MM.1S (cell line): ENCODE measurements around the gene DHRS2.

Experiments used
- DNase-seq: peaks from one replicate; pipeline ENCODE4 v3.0.0-alpha.2; 2015
- H2AFZ ChIP-seq: fragments of 300-600 bp; sonication (generic); 2 replicates; pipeline ENCODE4 v1.6.0; 2016; ENCODE audit warnings: antibody characterized with exemption, low read length
- H3F3A ChIP-seq: fragments of 300-600 bp; sonication (generic); 2 replicates; pipeline ENCODE4 v1.6.1; 2016; ENCODE audit warnings: mild to moderate bottlenecking, antibody characterized with exemption, low read length, moderate library complexity, mixed read lengths; ENCODE audit not compliant: insufficient read depth
- H3K27ac ChIP-seq: fragments of 300-600 bp; sonication (generic); 2 replicates; pipeline ENCODE4 v1.5.1; 2016; ENCODE audit warnings: mild to moderate bottlenecking, low read length
- H3K27me3 ChIP-seq: fragments of 300-600 bp; sonication (generic); replicated peaks from 2 replicates; pipeline ENCODE4 v1.6.0; 2016; ENCODE audit warnings: low read length; ENCODE audit not compliant: insufficient read depth
- H3K36me3 ChIP-seq: fragments of 300-600 bp; sonication (generic); replicated peaks from 2 replicates; pipeline ENCODE4 v1.6.1; 2016; ENCODE audit warnings: mild to moderate bottlenecking, low read length, mixed read lengths; ENCODE audit not compliant: insufficient read depth
- H3K4me1 ChIP-seq: fragments of 300-600 bp; sonication (generic); 2 replicates; pipeline ENCODE4 v1.6.1; 2016; ENCODE audit warnings: low read length, mixed read lengths
- H3K4me2 ChIP-seq: fragments of 300-600 bp; sonication (generic); 2 replicates; pipeline ENCODE4 v1.6.0; 2016; ENCODE audit warnings: low read depth, low read length
- H3K4me3 ChIP-seq: fragments of 300-600 bp; sonication (generic); 2 replicates; pipeline ENCODE4 v1.5.1; 2016; ENCODE audit warnings: low read length, mixed read lengths
- H3K79me2 ChIP-seq: fragments of 300-600 bp; sonication (generic); 2 replicates; pipeline ENCODE4 v1.6.1; 2016; ENCODE audit warnings: mixed run types, low read length, mixed read lengths
- H3K9ac ChIP-seq: fragments of 300-600 bp; sonication (generic); 2 replicates; pipeline ENCODE4 v1.6.1; 2016; ENCODE audit warnings: low read length, mixed read lengths
- H3K9me2 ChIP-seq: fragments of 300-600 bp; sonication (generic); replicated peaks from 2 replicates; pipeline ENCODE4 v1.6.1; 2016; ENCODE audit warnings: mild to moderate bottlenecking, low read length, mixed read lengths; ENCODE audit not compliant: insufficient read depth
- H3K9me3 ChIP-seq: fragments of 300-600 bp; sonication (generic); replicated peaks from 2 replicates; pipeline ENCODE4 v1.6.1; 2016; ENCODE audit warnings: mild to moderate bottlenecking, low read length, mixed read lengths; ENCODE audit not compliant: insufficient read depth
- H4K20me1 ChIP-seq: fragments of 300-600 bp; sonication (generic); 2 replicates; pipeline ENCODE4 v1.6.1; 2016; ENCODE audit warnings: mild to moderate bottlenecking, low read length, moderate library complexity, mixed read lengths; ENCODE audit not compliant: insufficient read depth
- CTCF ChIP-seq: fragments of 300-600 bp; sonication (generic); IDR thresholded peaks from 2 replicates; pipeline ENCODE4 v1.5.1; 2016; ENCODE audit warnings: antibody characterized with exemption, low read length, mixed read lengths
- EZH2 ChIP-seq: fragments of 300-600 bp; sonication (generic); optimal IDR thresholded peaks from 2 replicates; pipeline ENCODE3; 2017; ENCODE audit warnings: low read depth, mild to moderate bottlenecking, antibody characterized with exemption, low read length, mixed read lengths
- EZH2phosphoT487 ChIP-seq: fragments of 300-600 bp; sonication (generic); IDR thresholded peaks from 2 replicates; pipeline ENCODE4 v1.6.1; 2018; ENCODE audit warnings: antibody characterized with exemption, low read length

DHRS2 gene

GRCh38 chr14:23667134-23667533, 31.0 kb downstream of the DHRS2 start:
- Histone ChIP-seq H3K79me2 (no peaks in the 10 kb centered on the region), H3K4me1 (no peaks in the 10 kb centered on the region), H3K9me3 (no peaks in the 10 kb centered on the region), H3K27me3 (no peaks in the 10 kb centered on the region), H3K4me3 (no peak overlapping the region), H4K20me1 (no peaks in the 10 kb centered on the region), H3K9me2 (no peaks in the 10 kb centered on the region), H3K36me3 (no peaks in the 10 kb centered on the region), H3F3A (no peaks in the 10 kb centered on the region), H2AFZ (no peak overlapping the region), H3K27ac (no peak overlapping the region), H3K9ac (no peak overlapping the region), H3K4me2 (no peak overlapping the region)
- DNase-seq: no peak
- TF ChIP-seq EZH2phosphoT487 (no peak), CTCF (no peak), EZH2 (no peak)

- Histone ChIP-seq H3K9me3 (no peaks in the 10 kb centered on the region), H3F3A (no peaks in the 10 kb centered on the region), H3K27me3 (no peaks in the 10 kb centered on the region), H3K36me3 (no peaks in the 10 kb centered on the region), H3K9me2 (no peaks in the 10 kb centered on the region), H4K20me1 (no peaks in the 10 kb centered on the region), H3K79me2 (no peaks in the 10 kb centered on the region), H3K9ac (no peak overlapping the region), H2AFZ (no peak overlapping the region), H3K27ac (no peak overlapping the region), H3K4me3 (no peak overlapping the region), H3K4me1 (no peaks in the 10 kb centered on the region), H3K4me2 (no peak overlapping the region)
- TF ChIP-seq EZH2: no peak
- no peak for TF ChIP-seq CTCF
- no peak for TF ChIP-seq EZH2phosphoT487
- no peak for DNase-seq
Measured at GRCh38 chr14:23669441-23669840, 33.3 kb downstream of the DHRS2 start.

- Histone ChIP-seq H3K27me3 (no peaks in the 10 kb centered on the region), H3K79me2 (no peaks in the 10 kb centered on the region), H3K9me2 (no peaks in the 10 kb centered on the region), H2AFZ (no peak overlapping the region), H3K4me3 (no peak overlapping the region), H4K20me1 (no peaks in the 10 kb centered on the region), H3F3A (no peaks in the 10 kb centered on the region), H3K4me2 (no peak overlapping the region), H3K36me3 (no peaks in the 10 kb centered on the region), H3K9ac (no peak overlapping the region), H3K4me1 (no peaks in the 10 kb centered on the region), H3K9me3 (no peaks in the 10 kb centered on the region), H3K27ac (no peak overlapping the region)
- DNase-seq: no peak
- TF ChIP-seq EZH2phosphoT487: no peak
- TF ChIP-seq EZH2: no peak
- no peak for TF ChIP-seq CTCF
Measured at GRCh38 chr14:23670481-23670880, 34.3 kb downstream of the DHRS2 start.
